RWPE1 (cell line): ENCODE results near the gene MEIS3.

ENCODE experiments used
- CTCF ChIA-PET: fragments of 350-600 bp; sonication (Branson Sonifier 250); formaldehyde crosslinking; extraction: SDS; loops from one replicate; lab custom pipeline; 2021; lab: Yijun Ruan, JAX
- POLR2A ChIA-PET: fragments of 400-600 bp; formaldehyde crosslinking; extraction: SDS; loops from one replicate; lab custom pipeline; 2020; ENCODE audit warnings: antibody characterized with exemption; ENCODE audit not compliant: low non-redundant PET; lab: Yijun Ruan, JAX
- DNase-seq: peaks from one replicate; pipeline ENCODE4 v3.0.0; 2012; ENCODE audit warnings: low spot score
- H3K27ac ChIP-seq: fragments of 450-650 bp; 2 replicates; pipeline ENCODE4 v1.5.1; 2017
- CTCF ChIP-seq: fragments of 450-650 bp; conservative IDR thresholded peaks from 2 replicates; pipeline ENCODE4 v1.5.1; 2017; ENCODE audit warnings: low read depth, mild to moderate bottlenecking

The MEIS3 gene

GRCh38 chr19:47437500-47437899 is 18.2 kb upstream of the MEIS3 start:
- no peak overlapping the region for H3K27ac ChIP-seq
- ChIA-PET POLR2A (no interaction called here), CTCF (interaction anchor here (0.7 to 2.2 kb wide), 3 partner anchors 19 to 269 kb away, joined by 3 to 43 read pairs (median 4); partner anchors contain the start of gene NAPA)
- no peak for TF ChIP-seq CTCF
- DNase-seq = no peak

- TF ChIP-seq CTCF = peak; percentile 87
- CTCF ChIA-PET = interaction anchor here (0.5 to 2.2 kb wide), 19 partner anchors 9 to 301 kb away, joined by 3 to 43 read pairs (median 4); partner anchors contain the start of gene NAPA
- peak; percentile 68 for DNase-seq
- POLR2A ChIA-PET = interaction anchor here (0.6 kb wide), 1 partner anchor 10 kb away, joined by 3 read pairs; no protein-coding TSS in a partner anchor
- no peak overlapping the region for H3K27ac ChIP-seq
Measured at GRCh38 chr19:47436712-47437401, 17.5 kb upstream of the MEIS3 start.

- DNase-seq = no peak
- ChIA-PET CTCF (interaction anchor here (0.6 to 2.2 kb wide), 13 partner anchors 8 to 359 kb away, joined by 3 to 43 read pairs (median 5); partner anchors contain the start of gene NAPA), POLR2A (no interaction called here)
- TF ChIP-seq CTCF = no peak
- no peak overlapping the region for H3K27ac ChIP-seq
Measured at GRCh38 chr19:47435883-47436417, 16.6 kb upstream of the MEIS3 start.

- no peak for TF ChIP-seq CTCF
- CTCF ChIA-PET = interaction anchor here (0.6 to 2.2 kb wide), 5 partner anchors 72 to 278 kb away, joined by 3 to 43 read pairs (median 4); no protein-coding TSS in a partner anchor
- no peak overlapping the region for H3K27ac ChIP-seq
- POLR2A ChIA-PET = interaction anchor here (0.5 kb wide), 1 partner anchor 236 kb away, joined by 6 read pairs; no protein-coding TSS in a partner anchor
- DNase-seq = no peak
Measured at GRCh38 chr19:47435196-47435595, 15.9 kb upstream of the MEIS3 start.

GRCh38 chr19:47434088-47434487 is 14.8 kb upstream of the MEIS3 start:
- DNase-seq = no peak
- no peak overlapping the region for H3K27ac ChIP-seq
- POLR2A ChIA-PET = no interaction called here
- no peak for TF ChIP-seq CTCF
- CTCF ChIA-PET = interaction anchor here (0.9 to 1.1 kb wide), 4 partner anchors 259 to 280 kb away, joined by 3 to 4 read pairs (median 4); no protein-coding TSS in a partner anchor

- ChIA-PET CTCF (interaction anchor here (0.9 to 1.1 kb wide), 2 partner anchors 274 to 281 kb away, joined by 3 to 4 read pairs; no protein-coding TSS in a partner anchor), POLR2A (no interaction called here)
- DNase-seq = no peak
- H3K27ac ChIP-seq = no peak overlapping the region
- no peak for TF ChIP-seq CTCF
Measured at GRCh38 chr19:47433121-47433520, 13.8 kb upstream of the MEIS3 start.
